ENCODE measurements around the gene TAOK1. TPM values are rescaled to one million over a fixed set of nuclear protein-coding genes. Genes with fewer than 3 reads are reported as not detected.

Gene TAOK1
- total RNA-seq, 3 donors from 2014 or later (not counting 1 experiment from before 2014, with no cell fraction given) = 55.4 to 76.9 (median 70.0) TPM

GRCh38 chr17:29504711-29505110 is 114.5 kb downstream of the TAOK1 start:
- no peaks in the 10 kb centered on the region for H3K9me3 ChIP-seq (ENCODE audit: control insufficient read depth, insufficient read depth, low read length)
- no peak for DNase-seq
- H3K4me1 ChIP-seq (ENCODE audit: control insufficient read depth, insufficient read depth, low read length) = no peaks in the 10 kb centered on the region
- peaks cover 65% of the 10 kb centered on the region for H3K36me3 ChIP-seq (ENCODE audit: control insufficient read depth, insufficient read depth, low read length)
- H3K9me3 Mint-ChIP-seq = no peaks in the 10 kb centered on the region
- H3K27me3 Mint-ChIP-seq (ENCODE audit: low read depth in 2 of 2) = no peaks in the 10 kb centered on the region
- peaks cover 13% of the 10 kb centered on the region for H3K36me3 Mint-ChIP-seq
- H3K27ac Mint-ChIP-seq = no peak overlapping the region
- no peaks in the 10 kb centered on the region for H3K4me1 Mint-ChIP-seq
- WGBS (ENCODE audit: insufficient coverage) = no CpG with 5 or more reads among the region's 1 CpG
- intact Hi-C loops (cut with micrococcal nuclease) = no loop called here
- no peaks in the 10 kb centered on the region for H3K27me3 ChIP-seq (ENCODE audit: control insufficient read depth, insufficient read depth, low read length)
- ATAC-seq = no peak
- H3K27ac ChIP-seq (ENCODE audit: low read length) = no peak overlapping the region
- no peak overlapping the region for H3K4me3 Mint-ChIP-seq
- TF ChIP-seq CTCF (IDR thresholded peaks at IDR 0.05) = no peak
- H3K4me3 ChIP-seq (ENCODE audit: low read length) = no peak overlapping the region

- WGBS (ENCODE audit: insufficient coverage) = 66% methylated on average over 4 of the region's 4 CpGs
- Histone ChIP-seq H3K9me3 (ENCODE audit: control insufficient read depth, insufficient read depth, low read length) (no peaks in the 10 kb centered on the region), H3K36me3 (ENCODE audit: control insufficient read depth, insufficient read depth, low read length) (peaks cover 66% of the 10 kb centered on the region), H3K4me3 (ENCODE audit: low read length) (no peak overlapping the region), H3K27me3 (ENCODE audit: control insufficient read depth, insufficient read depth, low read length) (no peaks in the 10 kb centered on the region), H3K27ac (ENCODE audit: low read length) (no peak overlapping the region), H3K4me1 (ENCODE audit: control insufficient read depth, insufficient read depth, low read length) (no peaks in the 10 kb centered on the region)
- H3K4me1 Mint-ChIP-seq = no peaks in the 10 kb centered on the region
- intact Hi-C loops (cut with micrococcal nuclease) = no loop called here
- TF ChIP-seq CTCF (IDR thresholded peaks at IDR 0.05) = no peak
- H3K27ac Mint-ChIP-seq = no peak overlapping the region
- H3K4me3 Mint-ChIP-seq = no peak overlapping the region
- ATAC-seq (no peak), DNase-seq (no peak)
- no peaks in the 10 kb centered on the region for H3K9me3 Mint-ChIP-seq
- H3K36me3 Mint-ChIP-seq = peaks cover 13% of the 10 kb centered on the region
- H3K27me3 Mint-ChIP-seq (ENCODE audit: low read depth in 2 of 2) = no peaks in the 10 kb centered on the region
Observed at GRCh38 chr17:29505836-29506235, 115.7 kb downstream of the TAOK1 start.

GRCh38 chr17:29510953-29511352 is 120.8 kb downstream of the TAOK1 start:
- peaks cover 55% of the 10 kb centered on the region for H3K36me3 ChIP-seq (ENCODE audit: control insufficient read depth, insufficient read depth, low read length)

More at GRCh38 chr17:29510953-29511352, 120.8 kb downstream of the TAOK1 start:
- no peak for TF ChIP-seq CTCF (IDR thresholded peaks at IDR 0.05)
- H3K36me3 Mint-ChIP-seq = no peaks in the 10 kb centered on the region
- no peak overlapping the region for H3K4me3 Mint-ChIP-seq
- intact Hi-C loops (cut with micrococcal nuclease) = no loop called here
- H3K4me1 Mint-ChIP-seq = no peaks in the 10 kb centered on the region
- 98% methylated on average over 5 of the region's 6 CpGs for WGBS (ENCODE audit: insufficient coverage)
- H3K27ac Mint-ChIP-seq = no peak overlapping the region
- no peaks in the 10 kb centered on the region for H3K9me3 Mint-ChIP-seq
- Histone ChIP-seq H3K27me3 (ENCODE audit: control insufficient read depth, insufficient read depth, low read length) (no peaks in the 10 kb centered on the region), H3K4me1 (ENCODE audit: control insufficient read depth, insufficient read depth, low read length) (no peaks in the 10 kb centered on the region), H3K4me3 (ENCODE audit: low read length) (no peak overlapping the region), H3K9me3 (ENCODE audit: control insufficient read depth, insufficient read depth, low read length) (no peaks in the 10 kb centered on the region), H3K27ac (ENCODE audit: low read length) (no peak overlapping the region)
- no peaks in the 10 kb centered on the region for H3K27me3 Mint-ChIP-seq (ENCODE audit: low read depth in 2 of 2)
- no peak for DNase-seq
- no peak for ATAC-seq
